ENCODE results near the gene CREB3L1.

CREB3L1 gene

DNA sequence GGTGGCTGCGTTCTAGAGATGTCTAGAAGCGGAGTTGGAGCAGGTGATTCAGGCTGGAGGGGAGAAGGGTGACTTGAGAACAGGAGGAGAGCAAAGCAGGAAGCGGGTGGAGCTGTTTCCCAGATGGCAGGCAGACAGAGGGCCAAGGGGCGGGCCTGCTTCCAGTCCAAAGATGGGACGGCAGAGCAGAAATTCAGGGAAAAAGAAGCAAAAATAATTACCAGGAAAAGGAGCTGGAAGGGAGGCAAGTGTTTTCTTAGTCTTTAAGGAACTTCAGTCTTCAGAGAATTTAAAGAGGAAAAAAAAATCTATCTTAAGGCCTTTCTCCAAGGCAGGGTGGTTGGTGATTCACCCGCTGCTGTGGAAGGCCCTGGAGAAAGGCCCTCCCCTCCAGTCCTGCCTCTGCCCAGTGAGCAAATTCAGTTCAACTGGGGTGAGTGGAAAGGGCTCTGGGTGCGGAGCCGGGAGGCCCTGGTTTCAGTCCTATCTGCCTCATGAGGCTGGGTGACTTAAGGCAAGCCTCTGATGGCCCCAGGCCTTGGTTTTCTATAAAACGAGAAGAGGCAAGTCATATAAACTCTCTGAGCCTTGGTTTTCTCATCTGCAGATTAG lies 4.5 kb upstream of the CREB3L1 start:
- no peak for DNase-seq (ENCODE audit: low read depth in 2 of 3, low spot score in 2 of 3)

- DNase-seq (ENCODE audit: low read depth in 2 of 3, low spot score in 2 of 3): no peak
These were observed 3.8 kb upstream of the CREB3L1 start for GRCh38 chr11:46273511-46274205.

DNA sequence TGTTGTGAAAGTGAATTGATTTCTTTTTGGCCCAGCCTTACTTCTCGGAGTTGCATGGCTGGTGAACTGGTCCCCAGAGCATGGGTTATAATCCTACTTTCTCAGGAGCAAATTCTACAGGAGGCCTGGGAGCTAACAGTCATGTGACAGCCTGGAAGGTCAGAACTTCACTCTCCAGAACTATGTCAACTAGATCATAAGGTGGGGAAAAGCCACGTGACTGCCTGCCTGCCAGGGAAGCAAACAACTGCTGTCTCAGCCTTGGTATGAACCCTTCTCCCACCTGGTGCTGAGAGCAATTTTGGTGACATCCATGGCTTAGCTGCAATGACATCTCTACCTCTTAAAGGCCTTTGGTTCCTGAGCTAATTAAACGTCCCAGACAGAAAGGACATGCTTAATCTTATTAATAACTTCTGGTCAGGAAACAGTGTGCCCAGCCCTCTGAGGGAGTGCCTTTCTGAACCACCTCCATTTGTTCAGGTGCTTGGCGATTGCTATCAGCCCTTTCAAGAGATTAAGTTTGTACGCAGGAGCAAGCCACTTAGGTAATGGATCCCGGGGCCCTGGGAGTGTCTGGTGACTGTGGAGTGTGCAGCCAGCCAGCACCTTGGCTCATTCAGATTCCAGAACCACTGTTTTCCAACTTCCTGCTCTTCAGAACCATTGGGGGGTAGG lies 1.4 kb upstream of the CREB3L1 start:
- no peak for DNase-seq (ENCODE audit: low read depth in 2 of 3, low spot score in 2 of 3)

- no peak for DNase-seq (ENCODE audit: low read depth in 2 of 3, low spot score in 2 of 3)
These were observed 195 bp upstream of the CREB3L1 start for GRCh38 chr11:46277313-46277621.

DNA sequence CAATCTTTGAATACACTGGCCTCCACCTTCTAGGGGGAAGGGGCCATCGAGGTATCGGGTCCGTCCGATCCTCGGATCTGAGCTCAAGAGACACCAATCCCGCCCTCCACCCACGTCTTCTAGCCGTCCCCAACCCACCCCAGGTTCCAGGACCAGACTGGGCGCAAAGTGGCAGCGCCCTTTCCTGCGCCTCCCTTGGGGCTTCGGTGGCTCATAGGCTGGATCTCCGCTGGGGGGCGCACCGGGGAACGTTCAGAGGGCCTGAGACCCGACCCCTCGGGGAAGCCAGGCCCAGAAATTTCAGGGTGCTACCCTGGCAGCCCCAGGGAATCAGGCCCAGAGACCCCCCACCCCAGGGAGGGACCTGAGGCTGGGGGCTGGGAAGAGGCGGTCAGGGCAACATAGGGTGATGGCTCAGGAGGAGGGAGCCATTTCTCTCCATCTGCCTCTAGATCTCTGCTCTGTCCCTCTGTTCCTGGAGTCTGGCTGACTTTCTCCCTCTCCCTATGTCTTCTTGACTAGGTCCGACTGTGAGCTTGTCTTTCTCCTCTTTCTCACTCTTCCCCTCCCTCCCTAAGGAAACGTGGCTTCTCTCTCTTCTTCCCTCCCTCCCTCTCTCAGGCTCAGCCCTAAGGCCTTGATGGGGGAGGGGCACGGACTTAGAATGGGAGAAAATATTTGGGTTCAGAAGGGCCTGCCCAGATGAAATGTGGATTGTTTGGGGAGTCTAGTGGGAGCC lies 1.1 kb downstream of the CREB3L1 start:
- peak in 1 of 3 experiments; percentile 26 for DNase-seq (ENCODE audit: low read depth in 2 of 3, low spot score in 2 of 3)

GRCh38 chr11:46279126-46280099 lies 2.0 kb downstream of the CREB3L1 start:
- DNase-seq (ENCODE audit: low read depth in 2 of 3, low spot score in 2 of 3): no peak

- no peak for DNase-seq (ENCODE audit: low read depth in 2 of 3, low spot score in 2 of 3)
These were observed 3.2 kb downstream of the CREB3L1 start for GRCh38 chr11:46280706-46281105.

GRCh38 chr11:46281371-46281831 lies 3.9 kb downstream of the CREB3L1 start:
- DNase-seq (ENCODE audit: low read depth in 2 of 3, low spot score in 2 of 3): no peak

DNA sequence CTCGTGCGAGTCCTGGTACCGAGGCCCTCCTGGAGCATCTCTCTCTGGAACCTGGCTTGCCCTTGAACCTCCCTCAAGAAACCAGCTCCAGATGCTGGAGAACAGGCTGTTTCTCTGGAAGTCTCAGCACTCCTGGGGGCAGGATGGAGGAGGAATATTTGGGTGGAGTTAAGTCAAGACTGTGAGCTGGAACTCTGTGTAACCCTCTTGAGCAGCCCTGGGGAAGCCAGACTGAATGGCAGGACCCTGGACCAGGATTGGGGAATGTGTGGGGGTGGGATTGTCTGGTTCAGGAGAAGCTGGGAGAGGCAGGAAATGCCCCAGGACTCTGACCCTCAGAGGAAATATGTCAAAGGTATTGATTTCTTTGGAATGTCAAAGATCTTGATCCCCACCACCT lies 7.7 kb downstream of the CREB3L1 start:
- DNase-seq (ENCODE audit: low read depth in 2 of 3, low spot score in 2 of 3): no peak

- no peak for DNase-seq (ENCODE audit: low read depth in 2 of 3, low spot score in 2 of 3)
These were observed 8.2 kb downstream of the CREB3L1 start for GRCh38 chr11:46285594-46286033.

DNA sequence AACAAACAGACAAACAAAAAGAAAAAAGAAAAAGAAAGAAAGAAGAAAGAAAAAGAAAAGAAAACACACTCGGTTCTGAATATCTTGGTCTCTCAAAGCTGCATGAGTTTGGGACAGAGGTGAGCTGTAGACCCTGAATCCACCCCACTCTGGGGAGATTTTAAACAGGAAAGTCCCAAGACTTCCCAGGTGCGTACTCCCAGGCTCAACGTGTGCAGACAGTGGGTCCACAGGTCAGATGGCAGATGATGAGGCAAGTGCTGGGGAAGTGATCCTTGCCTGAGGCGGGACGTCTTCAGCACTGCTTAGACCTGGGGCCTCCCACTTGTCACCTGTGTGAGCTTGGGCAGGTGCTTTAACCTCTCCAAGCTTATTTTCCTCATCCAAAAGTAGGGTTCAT lies 9.3 kb downstream of the CREB3L1 start:
- DNase-seq (ENCODE audit: low read depth in 2 of 3, low spot score in 2 of 3): no peak

- DNase-seq (ENCODE audit: low read depth in 2 of 3, low spot score in 2 of 3): no peak
These were observed 11.0 kb downstream of the CREB3L1 start for GRCh38 chr11:46288451-46288850.

- no peak for DNase-seq (ENCODE audit: low read depth in 2 of 3, low spot score in 2 of 3)
These were observed 12.5 kb downstream of the CREB3L1 start for GRCh38 chr11:46290011-46290410.

DNA sequence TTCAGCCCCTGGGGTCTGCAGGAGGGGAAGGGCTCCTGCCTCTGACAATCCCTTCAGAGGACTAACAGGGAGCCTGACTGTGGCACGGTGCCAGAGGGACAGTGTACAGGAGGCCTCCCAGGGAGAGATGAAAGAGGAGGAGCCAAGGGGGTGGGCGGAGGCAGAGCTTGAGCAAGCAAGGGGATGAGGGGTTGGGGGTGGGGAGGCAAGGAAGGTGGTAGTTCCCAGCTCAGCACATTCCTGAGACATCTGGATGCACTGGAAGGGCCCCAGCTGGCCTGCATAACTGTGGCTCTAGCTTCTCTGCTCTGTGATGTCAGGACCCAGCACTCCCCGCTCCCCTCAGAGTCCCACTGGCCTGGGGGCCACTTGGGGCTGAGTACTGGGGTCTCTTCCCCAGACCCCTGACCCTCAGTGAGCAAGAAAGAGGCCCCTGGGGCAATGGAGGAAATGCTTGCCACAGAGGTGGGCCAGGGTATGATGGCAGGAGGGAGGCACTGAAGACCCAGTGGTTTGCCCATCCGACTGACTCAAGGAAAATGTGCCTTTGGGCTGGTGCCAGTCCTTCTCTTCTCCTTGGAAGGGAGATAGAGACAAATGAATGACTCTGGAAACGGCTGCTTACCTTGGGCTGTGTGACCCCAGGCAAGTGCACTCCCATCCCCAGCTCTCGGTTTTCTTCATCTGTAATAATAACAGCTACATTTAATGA lies 13.3 kb downstream of the CREB3L1 start:
- no peak for DNase-seq (ENCODE audit: low read depth in 2 of 3, low spot score in 2 of 3)

DNA sequence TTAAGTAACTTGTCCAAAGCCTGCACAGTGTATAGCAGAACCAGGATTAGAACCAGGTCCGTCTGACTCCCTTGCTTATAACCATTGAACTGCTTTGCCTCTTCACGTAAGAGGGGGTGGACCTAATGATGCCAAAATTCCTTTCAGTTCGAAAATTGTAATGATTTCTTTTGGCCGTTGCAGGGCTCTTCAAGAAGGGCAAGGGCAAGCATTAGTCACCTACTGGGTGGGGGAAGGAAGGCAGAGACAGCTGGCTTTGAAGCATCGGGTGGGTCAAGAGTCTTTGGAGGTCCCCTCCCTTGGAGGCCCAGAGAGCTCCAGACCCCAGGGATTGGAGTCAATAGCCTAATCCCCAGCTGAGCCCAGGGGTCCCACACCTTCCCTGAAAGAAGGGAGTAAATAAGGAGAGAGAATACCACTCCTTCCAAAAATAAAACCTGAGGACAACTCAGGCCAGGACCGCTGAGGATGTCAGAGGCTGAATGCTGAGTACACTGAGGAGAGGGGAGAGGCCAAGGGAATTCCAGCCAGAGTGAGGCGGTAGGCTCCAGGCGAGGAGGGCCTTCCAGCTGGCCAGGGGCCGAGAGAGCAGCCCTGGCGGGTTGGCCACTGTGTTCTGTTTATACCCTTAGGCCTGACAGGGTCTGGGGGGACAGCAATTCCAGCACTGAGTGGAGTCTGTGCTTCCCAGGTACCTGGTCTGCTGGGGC lies 14.1 kb downstream of the CREB3L1 start:
- no peak for DNase-seq (ENCODE audit: low read depth in 2 of 3, low spot score in 2 of 3)

DNA sequence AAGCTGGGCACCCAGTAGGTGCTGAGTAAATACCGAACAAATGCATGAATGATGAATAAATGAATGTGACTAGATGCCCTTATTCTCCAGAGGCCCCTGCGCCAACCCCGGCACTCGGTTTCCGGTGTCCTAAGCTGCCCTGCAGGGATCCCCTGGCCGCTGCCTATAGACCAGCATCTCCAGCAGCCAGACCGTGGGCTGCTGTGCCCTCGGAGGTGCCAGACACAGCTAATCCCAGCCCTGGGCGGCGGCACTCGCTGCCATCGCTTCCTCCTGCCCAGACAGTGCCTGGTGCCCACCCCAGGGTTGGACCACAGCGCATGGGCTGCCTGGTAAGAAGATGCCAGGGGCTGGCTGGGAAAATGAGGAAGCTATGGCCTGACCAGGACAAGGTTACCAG lies 15.6 kb downstream of the CREB3L1 start:
- no peak for DNase-seq (ENCODE audit: low read depth in 2 of 3, low spot score in 2 of 3)

- DNase-seq (ENCODE audit: low read depth in 2 of 3, low spot score in 2 of 3): no peak
These were observed 16.2 kb downstream of the CREB3L1 start for GRCh38 chr11:46293641-46294103.

DNA sequence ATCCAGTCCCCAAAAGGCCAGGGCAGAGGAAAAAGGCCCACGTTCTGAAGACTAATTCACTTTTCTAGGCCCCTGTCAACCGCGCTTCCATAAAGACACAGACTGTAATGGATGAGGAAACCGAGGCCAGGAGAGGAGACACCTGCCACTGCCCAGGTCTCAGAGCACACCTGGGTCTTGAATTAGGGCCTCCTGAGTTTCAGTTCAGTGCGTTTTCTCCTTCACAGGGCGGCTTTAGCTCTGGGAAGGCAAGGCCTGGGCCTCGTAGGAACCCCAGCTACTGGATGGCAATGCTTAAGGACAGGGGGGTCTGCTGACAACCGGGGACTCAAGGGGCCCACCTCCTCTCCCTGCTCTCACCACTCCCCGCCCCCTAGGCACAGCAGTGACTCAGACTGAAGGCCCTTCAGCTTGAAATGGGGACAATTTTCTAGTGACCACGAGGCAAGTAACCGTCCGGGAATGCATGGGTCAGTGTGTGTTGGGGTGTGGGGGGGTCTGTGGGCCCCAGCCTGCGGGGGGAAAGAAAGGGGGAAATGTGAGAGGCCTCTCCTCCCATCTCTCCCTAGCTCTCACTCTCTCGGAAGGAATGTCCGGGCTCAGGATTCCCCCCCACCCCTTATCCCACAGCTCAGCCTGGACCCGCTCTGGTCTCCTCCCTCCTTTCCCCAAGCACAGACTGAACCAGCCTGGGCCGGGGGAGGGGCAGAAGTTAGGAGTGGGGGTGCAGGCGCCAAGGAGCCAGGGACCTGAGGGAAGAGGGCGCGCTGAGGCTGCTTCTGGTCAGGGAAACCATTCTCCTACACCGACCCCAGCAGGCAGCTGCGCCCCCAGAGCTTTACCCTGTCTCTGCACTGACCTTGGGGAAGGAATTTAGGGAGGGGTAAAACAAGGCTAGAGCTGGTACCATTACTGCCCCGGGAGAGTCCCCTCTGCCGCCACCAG lies 17.2 kb downstream of the CREB3L1 start:
- DNase-seq (ENCODE audit: low read depth in 2 of 3, low spot score in 2 of 3): no peak
